A549 (cell line): Measurements from ENCODE around the gene CCDC197. TPM values are rescaled to one million over a fixed set of nuclear protein-coding genes. Genes with fewer than 3 reads are reported as not detected.

Source experiments
- ATAC-seq, 2 experiments: fragments of 200-7000 bp in 1 of 2; fragments of >200 bp in 1 of 2; cut with Nextera tagmentation in 1 of 2; cut with Tn5 transposase in 1 of 2; 3 replicates each; pipeline versions ENCODE4 v1.8.0 to v1.9.1; 2018 to 2020; ENCODE audit warnings: mild to moderate bottlenecking in 1 of 2, moderate library complexity in 1 of 2
- CTCF ChIA-PET: fragments of 300-600 bp; sonication (Branson Sonifier 250); formaldehyde crosslinking; extraction: SDS; loops from one replicate; lab custom pipeline; 2021; ENCODE audit warnings: antibody characterized with exemption, inconsistent platforms; lab: Yijun Ruan, JAX
- POLR2A ChIA-PET: fragments of 350-600 bp; formaldehyde crosslinking; extraction: SDS; loops from one replicate; lab custom pipeline; 2021; ENCODE audit warnings: antibody characterized with exemption, inconsistent platforms; lab: Yijun Ruan, JAX
- DNase-seq, 2 experiments: peaks; one replicate each; pipeline versions ENCODE4 v3.0.0 to v3.0.0-alpha.2; 2011 to 2016; ENCODE audit warnings: low read depth in 1 of 2, low spot score in 1 of 2
- FAIRE-seq: peaks from 2 replicates; lab custom pipeline; 2011; peaks lifted over from hg19 to GRCh38; lab: Jason Lieb, UNC
- H3K27ac ChIP-seq, 2 experiments: fragments of >200 bp; sonication (Bioruptor Twin); formaldehyde crosslinking; 3 replicates each; pipeline ENCODE4 v1.5.1; 2016 to 2017
- H3K4me1 ChIP-seq: fragments of >200 bp; sonication (Bioruptor Twin); formaldehyde crosslinking; 3 replicates; pipeline ENCODE4 v1.6.1; 2016
- H3K4me2 ChIP-seq: fragments of >200 bp; sonication (Bioruptor Twin); formaldehyde crosslinking; 3 replicates; pipeline ENCODE4 v1.6.1; 2016
- H3K4me3 ChIP-seq: fragments of >200 bp; sonication (Bioruptor Twin); formaldehyde crosslinking; 3 replicates; pipeline ENCODE4 v1.5.1; 2016
- H3K9me3 ChIP-seq: fragments of >200 bp; sonication (Bioruptor Twin); formaldehyde crosslinking; 3 replicates; pipeline ENCODE4 v1.6.1; 2016
- CBX2 ChIP-seq: fragments of 200-600 bp; sonication (generic); IDR thresholded peaks from 2 replicates; pipeline ENCODE4 v1.6.1; 2016; ENCODE audit warnings: low read depth, mild to moderate bottlenecking, borderline replicate concordance
- CBX8 ChIP-seq: fragments of 200-600 bp; sonication (generic); IDR thresholded peaks from 2 replicates; pipeline ENCODE4 v1.6.1; 2016
- CHD2 ChIP-seq: fragments of 150-350 bp; IDR thresholded peaks from 2 replicates; pipeline ENCODE4 v1.6.1; 2014; ENCODE audit warnings: low read length; ENCODE audit not compliant: partially characterized antibody
- EP300 ChIP-seq, 2 experiments: fragments of >200 bp; sonication (Bioruptor Twin); formaldehyde crosslinking; IDR thresholded peaks; 2 replicates in 1 of 2; 3 replicates in 1 of 2; pipeline ENCODE4 v1.6.1; 2016 to 2017
- ESRRA ChIP-seq: fragments of 150-350 bp; IDR thresholded peaks from 2 replicates; pipeline ENCODE4 v1.6.1; 2014; ENCODE audit warnings: mild to moderate bottlenecking, low read length, borderline replicate concordance
- FOSB ChIP-seq: fragments of 250-450 bp; sonication (Bioruptor Pico); IDR thresholded peaks from 2 replicates; pipeline ENCODE4 v1.5.0; 2020; ENCODE audit warnings: mild to moderate bottlenecking, moderate library complexity
- FOSL2 ChIP-seq, 2 experiments: fragments of 450-650 bp in 1 of 2; fragments of >200 bp in 1 of 2; sonication (Bioruptor Twin) in 1 of 2; formaldehyde crosslinking; IDR thresholded peaks; 2 replicates each; pipeline versions ENCODE4 v1.5.0 to v1.6.1; 2016 to 2020; ENCODE audit warnings: mild to moderate bottlenecking in 1 of 2, moderate library complexity in 1 of 2
- GATA3 ChIP-seq: IDR thresholded peaks from 2 replicates; pipeline ENCODE4 v1.6.1; 2012; ENCODE audit warnings: borderline replicate concordance
- HDAC2 ChIP-seq: fragments of 200-600 bp; sonication (generic); IDR thresholded peaks from 2 replicates; pipeline ENCODE4 v1.6.1; 2016
- HMGXB4 ChIP-seq: fragments of 250-450 bp; sonication (Bioruptor Pico); IDR thresholded peaks from 2 replicates; pipeline ENCODE4 v1.5.0; 2021; ENCODE audit warnings: mild to moderate bottlenecking, moderate library complexity, borderline replicate concordance
- HOXB5 ChIP-seq: fragments of 250-450 bp; sonication (Bioruptor Pico); IDR thresholded peaks from 2 replicates; pipeline ENCODE4 v1.5.0; 2020; ENCODE audit warnings: mild to moderate bottlenecking, moderate library complexity
- JUNB ChIP-seq: fragments of >200 bp; sonication (Bioruptor Twin); formaldehyde crosslinking; IDR thresholded peaks from 2 replicates; pipeline ENCODE4 v1.6.1; 2016
- KDM1A ChIP-seq: fragments of 200-600 bp; sonication (generic); IDR thresholded peaks from 2 replicates; pipeline ENCODE4 v1.6.1; 2016; ENCODE audit warnings: low read depth, mild to moderate bottlenecking
- MAZ ChIP-seq: fragments of 150-350 bp; IDR thresholded peaks from 2 replicates; pipeline ENCODE4 v1.6.1; 2014; ENCODE audit warnings: antibody characterized with exemption, low read depth, low read length, borderline replicate concordance
- MYC ChIP-seq: IDR thresholded peaks from 2 replicates; pipeline ENCODE4 v1.6.1; 2012; ENCODE audit warnings: mild to moderate bottlenecking, inconsistent platforms, low read length, improper control_type of control experiment, borderline replicate concordance
- POLR2AphosphoS2 ChIP-seq: conservative IDR thresholded peaks from 2 replicates; pipeline ENCODE4 v1.6.1; 2012; ENCODE audit warnings: low read length, improper control_type of control experiment, inconsistent platforms
- RNF2 ChIP-seq: fragments of 200-600 bp; sonication (generic); IDR thresholded peaks from 2 replicates; pipeline ENCODE4 v1.6.1; 2016; ENCODE audit warnings: low read depth, mild to moderate bottlenecking, antibody characterized with exemption, moderate library complexity, borderline replicate concordance
- ZFP36 ChIP-seq: fragments of 450-650 bp; IDR thresholded peaks from 2 replicates; pipeline ENCODE4 v1.6.1; 2014; ENCODE audit warnings: borderline replicate concordance; ENCODE audit not compliant: partially characterized antibody
- WGBS: methylation state at CpG from one replicate; pipeline ENCODE4 v1.1.6; 2017; ENCODE audit errors: missing lambda C conversion rate; 5-methylcytosine and 5-hydroxymethylcytosine counted together
- polyA plus RNA-seq, 4 experiments: library from polyadenylated mRNA; depleted of rRNA in 3 of 4; stranded (reverse); fragments of >200 nt; fragmentation: RNase III in 1 of 4; extraction: RNeasy Plus Mini Kit Qiagen cat#74134 plus additional on column Dnase treatment in 1 of 4; gene quantifications; 2 replicates in 3 of 4; 3 replicates in 1 of 4; pipeline ENCODE4 v1.2.3, GENCODE V29; 2011 to 2017
- TF ChIP-seq, protein P1 (sequence below): IDR thresholded peaks from 2 replicates; pipeline ENCODE4 v1.6.1; 2012; ENCODE audit warnings: low read depth, borderline replicate concordance
- TF ChIP-seq, protein P2 (sequence below): fragments of >200 bp; sonication (Bioruptor Twin); formaldehyde crosslinking; IDR thresholded peaks from 2 replicates; pipeline ENCODE4 v1.6.1; 2016
- TF ChIP-seq, protein P3 (sequence below): IDR thresholded peaks from 2 replicates; pipeline ENCODE4 v1.6.1; 2012

CCDC197 gene
- polyA plus RNA-seq, 2 of the 4 experiments (the other 2 are of a cell fraction), result not detected

GRCh38 chr14:94016446-94016976 is 19.4 kb downstream of the CCDC197 start:
- Histone ChIP-seq H3K27ac (no peak overlapping the region), H3K9me3 (no peaks in the 10 kb centered on the region), H3K4me3 (no peak overlapping the region), H3K4me1 (peaks cover 6% of the 10 kb centered on the region; the same call in 2 of the 3 replicates), H3K4me2 (no peak overlapping the region)
- CTCF ChIA-PET, result interaction anchor here (0.9 to 8.9 kb wide), 4 partner anchors 14 to 120 kb away, joined by 3 to 66 read pairs (median 26); no protein-coding TSS in a partner anchor
- no peak for FAIRE-seq
- DNase-seq, result no peak
- TF ChIP-seq EP300 (IDR thresholded peaks at IDR 0.05), result no peak
- TF ChIP-seq, protein P1, sequence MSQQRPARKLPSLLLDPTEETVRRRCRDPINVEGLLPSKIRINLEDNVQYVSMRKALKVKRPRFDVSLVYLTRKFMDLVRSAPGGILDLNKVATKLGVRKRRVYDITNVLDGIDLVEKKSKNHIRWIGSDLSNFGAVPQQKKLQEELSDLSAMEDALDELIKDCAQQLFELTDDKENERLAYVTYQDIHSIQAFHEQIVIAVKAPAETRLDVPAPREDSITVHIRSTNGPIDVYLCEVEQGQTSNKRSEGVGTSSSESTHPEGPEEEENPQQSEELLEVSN, result no peak
- POLR2A ChIA-PET, result no interaction called here
- ATAC-seq, result 0 out of 6 replicates have a peak, but pooled peaks of 1 of the 2 experiments have one; percentile 9
- 33% methylated on average over 4 of the region's 8 CpGs for WGBS

GRCh38 chr14:94018308-94018707 is 21.2 kb downstream of the CCDC197 start:
- no peak overlapping the region for H3K27ac ChIP-seq
- TF ChIP-seq ZFP36 (no peak), MAZ (no peak), RNF2 (no peak), MYC (no peak), KDM1A (no peak), HMGXB4 (no peak), POLR2AphosphoS2 (no peak), FOSL2 (IDR thresholded peaks at IDR 0.05) (no peak), FOSL2 (CRISPR knock-in tag; IDR thresholded peaks at IDR 0.05) (no peak), ESRRA (no peak), CBX2 (no peak), FOSB (CRISPR knock-in tag) (no peak), CHD2 (no peak), GATA3 (no peak), JUNB (no peak)
- TF ChIP-seq, protein P2, sequence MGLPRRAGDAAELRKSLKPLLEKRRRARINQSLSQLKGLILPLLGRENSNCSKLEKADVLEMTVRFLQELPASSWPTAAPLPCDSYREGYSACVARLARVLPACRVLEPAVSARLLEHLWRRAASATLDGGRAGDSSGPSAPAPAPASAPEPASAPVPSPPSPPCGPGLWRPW, result no peak
- TF ChIP-seq, protein P3, sequence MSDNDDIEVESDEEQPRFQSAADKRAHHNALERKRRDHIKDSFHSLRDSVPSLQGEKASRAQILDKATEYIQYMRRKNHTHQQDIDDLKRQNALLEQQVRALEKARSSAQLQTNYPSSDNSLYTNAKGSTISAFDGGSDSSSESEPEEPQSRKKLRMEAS, result no peak
- TF ChIP-seq, all 56 proteins: peak for 0
- 73% methylated on average over 6 of the region's 8 CpGs for WGBS
- Histone ChIP-seq H3K4me3 (no peak overlapping the region), H3K4me1 (no peaks in the 10 kb centered on the region), H3K4me2 (no peak overlapping the region), H3K9me3 (no peaks in the 10 kb centered on the region)
- POLR2A ChIA-PET, result no interaction called here
- ATAC-seq (no peak), DNase-seq (no peak), FAIRE-seq (no peak)
- CTCF ChIA-PET, result interaction anchor here (1.4 to 8.9 kb wide), 4 partner anchors 16 to 79 kb away, joined by 3 to 66 read pairs (median 30); no protein-coding TSS in a partner anchor

DNA sequence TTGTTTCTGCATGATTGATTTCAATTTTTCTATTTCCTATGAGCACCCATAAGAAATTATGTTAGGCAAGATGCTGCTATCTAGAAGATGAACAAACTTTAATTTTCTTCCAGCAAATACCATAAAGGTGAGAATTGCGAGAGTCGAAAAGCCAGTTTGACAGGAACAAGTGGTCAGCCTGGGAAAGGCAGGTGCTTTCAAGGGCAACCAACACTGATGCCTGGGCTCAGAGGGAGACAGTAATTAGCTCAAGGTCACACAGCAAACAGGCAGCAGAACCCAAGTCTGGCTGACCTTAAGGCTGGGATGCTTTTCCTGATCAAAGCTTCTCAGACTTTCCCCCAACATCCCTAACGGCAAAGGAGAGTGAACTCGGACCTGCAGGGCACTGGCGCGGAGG is 22.2 kb downstream of the CCDC197 start:
- POLR2A ChIA-PET, result no interaction called here
- CTCF ChIA-PET, result interaction anchor here (3.9 to 8.9 kb wide), 3 partner anchors 17 to 80 kb away, joined by 12 to 66 read pairs (median 47); no protein-coding TSS in a partner anchor
- 76% methylated on average over 6 of the region's 6 CpGs for WGBS

More for the DNA sequence above, 22.2 kb downstream of the CCDC197 start:
- no peak for ATAC-seq
- no peak for DNase-seq
- no peak for FAIRE-seq
- Histone ChIP-seq H3K4me2 (no peak overlapping the region), H3K9me3 (no peaks in the 10 kb centered on the region), H3K4me1 (no peaks in the 10 kb centered on the region), H3K4me3 (no peak overlapping the region), H3K27ac (no peak overlapping the region)
- TF ChIP-seq HOXB5 (CRISPR knock-in tag) (no peak), CBX8 (no peak), HDAC2 (no peak)
